K562 (cell line): ENCODE measurements around the gene SH2D4B. TPM values are rescaled to one million over a fixed set of nuclear protein-coding genes. Genes with fewer than 3 reads are reported as not detected.

ENCODE experiments used
- BCL6 ChIP-seq: fragments of 250-450 bp; sonication (Bioruptor Pico); IDR thresholded peaks from 2 replicates; pipeline ENCODE4 v1.4.0; 2020
- CHD2 ChIP-seq: IDR thresholded peaks from 2 replicates; pipeline ENCODE4 v1.6.1; 2011; ENCODE audit warnings: low read depth, low read length
- DDX20 ChIP-seq: fragments of 450-650 bp; IDR thresholded peaks from 2 replicates; pipeline ENCODE4 v1.6.1; 2016; ENCODE audit warnings: missing genetic modification characterization, low read depth, mild to moderate bottlenecking, missing compliant biosample characterization, moderate library complexity
- ESRRA ChIP-seq: fragments of 450-650 bp; IDR thresholded peaks from 2 replicates; pipeline ENCODE4 v1.6.1; 2014; ENCODE audit warnings: low read depth, mild to moderate bottlenecking, moderate library complexity, borderline replicate concordance
- JUND ChIP-seq, 2 experiments: IDR thresholded peaks; 2 replicates in 1 of 2; 3 replicates in 1 of 2; pipeline ENCODE4 v1.6.1; 2011; ENCODE audit warnings: borderline replicate concordance in 2 of 2, low read depth in 2 of 2, low read length in 2 of 2, improper control_type of control experiment in 1 of 2, missing biosample characterization in 1 of 2, missing genetic modification characterization in 1 of 2, missing genetic modification reagents in 1 of 2
- KHSRP ChIP-seq: fragments of 450-650 bp; IDR thresholded peaks from 2 replicates; pipeline ENCODE4 v1.6.1; 2017
- MTA1 ChIP-seq: fragments of 450-650 bp; IDR thresholded peaks from 2 replicates; pipeline ENCODE4 v1.6.1; 2017; ENCODE audit warnings: borderline replicate concordance
- PTBP1 ChIP-seq: fragments of 200-400 bp; formaldehyde crosslinking; IDR thresholded peaks from 2 replicates; pipeline ENCODE4 v1.6.1; 2017; ENCODE audit warnings: low read depth, low read length
- SIX5 ChIP-seq, 2 experiments: IDR thresholded peaks; 2 replicates each; pipeline ENCODE4 v1.6.1; 2011; ENCODE audit warnings: low read length in 2 of 2, borderline replicate concordance in 1 of 2, low read depth in 1 of 2, mild to moderate bottlenecking in 1 of 2, moderate library complexity in 1 of 2; ENCODE audit not compliant: insufficient read depth in 1 of 2
- ZC3H8 ChIP-seq: fragments of 450-650 bp; IDR thresholded peaks from 2 replicates; pipeline ENCODE4 v1.6.1; 2017
- ZNF644 ChIP-seq: fragments of 200-800 bp; sonication (Bioruptor generic); IDR thresholded peaks from 2 replicates; pipeline ENCODE4 v1.6.1; 2016; ENCODE audit warnings: low read depth, missing genetic modification characterization, missing compliant biosample characterization
- ZNF699 ChIP-seq: fragments of 250-450 bp; sonication (Bioruptor Pico); IDR thresholded peaks from 2 replicates; pipeline ENCODE4 v1.8.0; 2021; ENCODE audit warnings: mild to moderate bottlenecking, moderate library complexity; ENCODE audit not compliant: insufficient replicate concordance
- polyA plus RNA-seq, 8 experiments: library from polyadenylated mRNA; depleted of rRNA in 4 of 8; stranded (reverse) in 5 of 8; unstranded in 3 of 8; fragments of >200 nt; fragmentation: Nextera tagmentation in 2 of 8; fragmentation: Illumina TruSeq in 1 of 8; extraction: Ambion mirVana in 2 of 8; extraction: Trizol in 1 of 8; gene quantifications; 2 replicates each; pipeline versions ENCODE4 v1.2.1 to v1.2.3, GENCODE V29; 2011 to 2014; ENCODE audit warnings: inconsistent platforms in 1 of 8, missing spikeins in 1 of 8
- total RNA-seq, 7 experiments: library from RNA; depleted of rRNA in 6 of 7; stranded (reverse); fragments of >200 nt in 6 of 7; fragmentation: Illumina TruSeq in 2 of 7; extraction: Trizol in 2 of 7; gene quantifications; 2 replicates each; pipeline versions ENCODE4 v1.2.1 to v1.2.3, GENCODE V29; 2011 to 2021; ENCODE audit warnings: low replicate concordance in 1 of 7
- TF ChIP-seq, protein P1 (sequence below): IDR thresholded peaks from 3 replicates; pipeline ENCODE4 v1.6.1; 2011; ENCODE audit warnings: borderline replicate concordance, mild to moderate bottlenecking, moderate library complexity; ENCODE audit not compliant: insufficient read length; ENCODE audit errors: extremely low read depth
- TF ChIP-seq, protein P2 (sequence below): fragments of 450-650 bp; formaldehyde crosslinking; IDR thresholded peaks from 2 replicates; pipeline ENCODE4 v1.4.0; 2020; ENCODE audit warnings: mild to moderate bottlenecking

The SH2D4B gene
- total and polyA plus RNA-seq, 9 of the 15 experiments (the other 6 are each of a cell fraction or from before 2014, with no cell fraction given), result 0.03 to 0.14 (median 0.04) TPM; not detected in 4

DNA sequence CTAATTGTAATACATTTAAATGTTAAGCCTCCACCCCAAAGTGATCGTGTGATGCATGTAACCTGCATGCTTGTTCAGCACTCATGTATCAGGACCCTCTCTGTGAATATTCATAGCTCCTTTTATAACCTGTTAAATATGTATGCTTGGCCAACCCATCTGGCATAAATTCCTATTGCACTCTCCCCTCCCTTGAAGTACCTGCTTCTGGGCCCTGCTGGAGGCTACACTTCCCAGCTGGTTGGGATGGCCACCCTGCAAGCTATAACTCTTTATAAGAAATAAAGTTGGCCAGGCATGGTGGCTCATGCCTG is 149.7 kb downstream of the SH2D4B start (continued):
- TF ChIP-seq PTBP1 (no peak), ZNF699 (CRISPR knock-in tag) (no peak), BCL6 (no peak), ZC3H8 (no peak), JUND (IDR thresholded peaks at IDR 0.05; ENCODE audit: borderline replicate concordance, low read depth, low read length) (no peak), JUND (tag; IDR thresholded peaks at IDR 0.05; ENCODE audit: borderline replicate concordance, low read depth, low read length) (no peak), MTA1 (no peak), KHSRP (no peak), DDX20 (tag) (no peak), ESRRA (no peak), ZNF644 (no peak), CHD2 (no peak), SIX5 (IDR thresholded peaks at IDR 0.05; ENCODE audit: borderline replicate concordance in 1 of 2, insufficient read depth in 1 of 2, low read depth in 1 of 2, low read length in 2 of 2) (no peak)
- TF ChIP-seq, protein P1, sequence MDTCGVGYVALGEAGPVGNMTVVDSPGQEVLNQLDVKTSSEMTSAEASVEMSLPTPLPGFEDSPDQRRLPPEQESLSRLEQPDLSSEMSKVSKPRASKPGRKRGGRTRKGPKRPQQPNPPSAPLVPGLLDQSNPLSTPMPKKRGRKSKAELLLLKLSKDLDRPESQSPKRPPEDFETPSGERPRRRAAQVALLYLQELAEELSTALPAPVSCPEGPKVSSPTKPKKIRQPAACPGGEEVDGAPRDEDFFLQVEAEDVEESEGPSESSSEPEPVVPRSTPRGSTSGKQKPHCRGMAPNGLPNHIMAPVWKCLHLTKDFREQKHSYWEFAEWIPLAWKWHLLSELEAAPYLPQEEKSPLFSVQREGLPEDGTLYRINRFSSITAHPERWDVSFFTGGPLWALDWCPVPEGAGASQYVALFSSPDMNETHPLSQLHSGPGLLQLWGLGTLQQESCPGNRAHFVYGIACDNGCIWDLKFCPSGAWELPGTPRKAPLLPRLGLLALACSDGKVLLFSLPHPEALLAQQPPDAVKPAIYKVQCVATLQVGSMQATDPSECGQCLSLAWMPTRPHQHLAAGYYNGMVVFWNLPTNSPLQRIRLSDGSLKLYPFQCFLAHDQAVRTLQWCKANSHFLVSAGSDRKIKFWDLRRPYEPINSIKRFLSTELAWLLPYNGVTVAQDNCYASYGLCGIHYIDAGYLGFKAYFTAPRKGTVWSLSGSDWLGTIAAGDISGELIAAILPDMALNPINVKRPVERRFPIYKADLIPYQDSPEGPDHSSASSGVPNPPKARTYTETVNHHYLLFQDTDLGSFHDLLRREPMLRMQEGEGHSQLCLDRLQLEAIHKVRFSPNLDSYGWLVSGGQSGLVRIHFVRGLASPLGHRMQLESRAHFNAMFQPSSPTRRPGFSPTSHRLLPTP, result no peak
- TF ChIP-seq, protein P2, sequence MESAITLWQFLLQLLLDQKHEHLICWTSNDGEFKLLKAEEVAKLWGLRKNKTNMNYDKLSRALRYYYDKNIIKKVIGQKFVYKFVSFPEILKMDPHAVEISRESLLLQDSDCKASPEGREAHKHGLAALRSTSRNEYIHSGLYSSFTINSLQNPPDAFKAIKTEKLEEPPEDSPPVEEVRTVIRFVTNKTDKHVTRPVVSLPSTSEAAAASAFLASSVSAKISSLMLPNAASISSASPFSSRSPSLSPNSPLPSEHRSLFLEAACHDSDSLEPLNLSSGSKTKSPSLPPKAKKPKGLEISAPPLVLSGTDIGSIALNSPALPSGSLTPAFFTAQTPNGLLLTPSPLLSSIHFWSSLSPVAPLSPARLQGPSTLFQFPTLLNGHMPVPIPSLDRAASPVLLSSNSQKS (CRISPR knock-in tag), result no peak
